Activated T-helper 2 cell treated with anti-CD3 and anti-CD28 coated beads, Interferon-gamma antibody, Interleukin-2, Interleukin-4, amounts not matched to agents 10 μg/mL and 5 μg/mL and 100 μg/mL, durations not matched to agents 14 hours and 24 hours and 36 hours (primary cell): ENCODE measurements around the gene ATP5PB. TPM values are rescaled to one million over a fixed set of nuclear protein-coding genes. Genes with fewer than 3 reads are reported as not detected.

Experiments
- DNase-seq: peaks from one replicate; pipeline ENCODE4 v3.0.0; 2021; ENCODE audit warnings: low spot score
- H3K27ac Mint-ChIP-seq: one replicate; pipeline ENCODE4 v1.8.0; 2021; ENCODE audit warnings: mixed read lengths
- H3K27me3 Mint-ChIP-seq: one replicate; pipeline ENCODE4 v1.8.0; 2021; ENCODE audit warnings: low read depth, mixed read lengths
- H3K36me3 Mint-ChIP-seq: one replicate; pipeline ENCODE4 v1.8.0; 2021; ENCODE audit warnings: low read depth, mixed read lengths
- H3K4me1 Mint-ChIP-seq: one replicate; pipeline ENCODE4 v1.8.0; 2021; ENCODE audit warnings: low read depth, mixed read lengths
- H3K4me3 Mint-ChIP-seq: one replicate; pipeline ENCODE4 v1.8.0; 2021; ENCODE audit warnings: low read depth, mild to moderate bottlenecking, moderate library complexity, mixed read lengths
- H3K9me3 Mint-ChIP-seq: one replicate; pipeline ENCODE4 v1.8.0; 2021; ENCODE audit warnings: mixed read lengths
- intact Hi-C: fragments of 100-400 bp; cut with micrococcal nuclease; formaldehyde crosslinking; loops from one replicate; pipeline ENCODE4 v1.15.1; 2023
- total RNA-seq: library from RNA; stranded (reverse); gene quantifications from 2 replicates; pipeline ENCODE4 v1.2.3, GENCODE V29; 2022

ATP5PB gene
- total RNA-seq, 1 donor from 2014 or later: 294 TPM

GRCh38 chr1:111505641-111506119, 56.4 kb downstream of the ATP5PB start:
- no peak for DNase-seq
- peak overlapping the region; percentile 28 for H3K4me3 Mint-ChIP-seq

GRCh38 chr1:111506561-111506960, 57.3 kb downstream of the ATP5PB start:
- no peaks in the 10 kb centered on the region for H3K36me3 Mint-ChIP-seq
- H3K27me3 Mint-ChIP-seq: no peaks in the 10 kb centered on the region
- H3K27ac Mint-ChIP-seq: peak overlapping the region; percentile 73
- H3K9me3 Mint-ChIP-seq: no peaks in the 10 kb centered on the region
- DNase-seq: no peak
- intact Hi-C loops: loop anchor here (2.0 to 5.0 kb wide), 3 partner anchors 59 to 232 kb away; partner anchors contain the start of genes ATP5PB, INKA2 and WDR77
- no peak overlapping the region for H3K4me3 Mint-ChIP-seq
- H3K4me1 Mint-ChIP-seq: peaks cover 62% of the 10 kb centered on the region

More at GRCh38 chr1:111505641-111506119, 56.4 kb downstream of the ATP5PB start:
- no peaks in the 10 kb centered on the region for H3K9me3 Mint-ChIP-seq
- no peaks in the 10 kb centered on the region for H3K36me3 Mint-ChIP-seq
- H3K27ac Mint-ChIP-seq: peak overlapping the region; percentile 73
- intact Hi-C loops: loop anchor here (2.0 to 5.0 kb wide), 3 partner anchors 58 to 233 kb away; partner anchors contain the start of genes ATP5PB, INKA2 and WDR77
- no peaks in the 10 kb centered on the region for H3K27me3 Mint-ChIP-seq
- H3K4me1 Mint-ChIP-seq: peaks cover 69% of the 10 kb centered on the region

GRCh38 chr1:111507411-111508201, 58.3 kb downstream of the ATP5PB start:
- Mint-ChIP-seq H3K4me1 (peaks cover 58% of the 10 kb centered on the region), H3K27ac (peak overlapping the region; percentile 92), H3K27me3 (no peaks in the 10 kb centered on the region), H3K36me3 (no peaks in the 10 kb centered on the region), H3K4me3 (peak overlapping the region; percentile 68), H3K9me3 (no peaks in the 10 kb centered on the region)
- peak; percentile 58 for DNase-seq
- intact Hi-C loops: loop anchor here (1.0 to 5.0 kb wide), 8 partner anchors 32 to 231 kb away; partner anchors contain the start of genes ATP5PB, INKA2 and WDR77

GRCh38 chr1:111509997-111510375, 60.7 kb downstream of the ATP5PB start:
- Mint-ChIP-seq H3K36me3 (no peaks in the 10 kb centered on the region), H3K4me1 (peaks cover 47% of the 10 kb centered on the region)

GRCh38 chr1:111511370-111511769, 62.1 kb downstream of the ATP5PB start:
- no peak for DNase-seq
- Mint-ChIP-seq H3K36me3 (no peaks in the 10 kb centered on the region), H3K4me3 (no peak overlapping the region), H3K27ac (no peak overlapping the region), H3K4me1 (peaks cover 45% of the 10 kb centered on the region), H3K9me3 (no peaks in the 10 kb centered on the region), H3K27me3 (no peaks in the 10 kb centered on the region)
- intact Hi-C loops: no loop called here

More at GRCh38 chr1:111509997-111510375, 60.7 kb downstream of the ATP5PB start:
- Mint-ChIP-seq H3K27me3 (no peaks in the 10 kb centered on the region), H3K4me3 (no peak overlapping the region), H3K9me3 (no peaks in the 10 kb centered on the region), H3K27ac (no peak overlapping the region)
- intact Hi-C loops: loop anchor here (2.0 to 5.0 kb wide), 4 partner anchors 63 to 201 kb away; partner anchors contain the start of genes ATP5PB and WDR77
- no peak for DNase-seq

Other genes starting within 250 kb of the ATP5PB start
- gene DENND2D, start 248.8 kb upstream of the ATP5PB start, total RNA-seq: 139 and 143 TPM in 2 replicates
- gene CHI3L2, start 221.8 kb upstream of the ATP5PB start, total RNA-seq: 1.3 and 1.8 TPM in 2 replicates
- not detected in 2 replicates for gene CHIA, start 158.6 kb upstream of the ATP5PB start, total RNA-seq
- 0.57 and 0.85 TPM in 2 replicates for gene OVGP1, start 21.7 kb upstream of the ATP5PB start, total RNA-seq
- gene WDR77, start 208 bp upstream of the ATP5PB start, total RNA-seq: 46.5 and 52.6 TPM in 2 replicates
- gene C1orf162, start 24.5 kb downstream of the ATP5PB start, total RNA-seq: 4.3 and 4.7 TPM in 2 replicates
- gene ADORA3, start 54.2 kb downstream of the ATP5PB start, total RNA-seq: not detected in 2 replicates
- 0.23 and 0.30 TPM in 2 replicates for gene TMIGD3, start 54.2 kb downstream of the ATP5PB start, total RNA-seq
- gene RAP1A, start 170.3 kb downstream of the ATP5PB start, total RNA-seq: 219 TPM in 2 replicates